Mesenchymal stem cell (in vitro differentiated cells and primary cell): Measurements from ENCODE around the gene FCHSD2.

Experiments used
- DNase-seq: peaks from one replicate; pipeline ENCODE4 v3.0.0-alpha.2; 2013
- H2AFZ ChIP-seq: one replicate; pipeline ENCODE4 v1.6.1; 2013; ENCODE audit warnings: low read depth, mild to moderate bottlenecking, control low read depth, inconsistent platforms, low read length, moderate library complexity
- H2AK5ac ChIP-seq: 2 replicates; pipeline ENCODE4 v1.6.1; 2013; ENCODE audit warnings: low read length, moderate library complexity, mild to moderate bottlenecking, inconsistent platforms; ENCODE audit not compliant: severe bottlenecking
- H2BK120ac ChIP-seq: one replicate; pipeline ENCODE4 v1.6.1; 2013; ENCODE audit warnings: low read depth, mild to moderate bottlenecking, inconsistent platforms, low read length, moderate library complexity
- H2BK12ac ChIP-seq, 2 experiments: one replicate each; pipeline ENCODE4 v1.6.1; 2013; ENCODE audit warnings: inconsistent platforms in 2 of 2, low read length in 2 of 2, mild to moderate bottlenecking in 2 of 2, moderate library complexity in 2 of 2, control low read depth in 1 of 2
- H2BK15ac ChIP-seq: one replicate; pipeline ENCODE4 v1.6.1; 2013; ENCODE audit warnings: mild to moderate bottlenecking, low read depth, inconsistent platforms; ENCODE audit not compliant: poor library complexity, severe bottlenecking
- H2BK5ac ChIP-seq: 2 replicates; pipeline ENCODE4 v1.6.1; 2013; ENCODE audit warnings: low read depth, mild to moderate bottlenecking, low read length, control low read depth, inconsistent platforms; ENCODE audit not compliant: poor library complexity, severe bottlenecking
- H3K14ac ChIP-seq, 2 experiments: one replicate each; pipeline ENCODE4 v1.6.1; 2013; ENCODE audit warnings: inconsistent platforms in 2 of 2, low read length in 2 of 2, control low read depth in 1 of 2, mild to moderate bottlenecking in 1 of 2, moderate library complexity in 1 of 2
- H3K18ac ChIP-seq, 2 experiments: one replicate each; pipeline ENCODE4 v1.6.1; 2013; ENCODE audit warnings: inconsistent platforms in 2 of 2, low read length in 2 of 2, control low read depth in 1 of 2, low read depth in 1 of 2, mild to moderate bottlenecking in 1 of 2
- H3K23ac ChIP-seq, 2 experiments: one replicate each; pipeline ENCODE4 v1.6.1; 2013; ENCODE audit warnings: inconsistent platforms in 2 of 2, low read length in 2 of 2, mild to moderate bottlenecking in 2 of 2, moderate library complexity in 2 of 2, control low read depth in 1 of 2
- H3K27ac ChIP-seq: 2 replicates; pipeline ENCODE4 v1.5.1; 2013; ENCODE audit warnings: mild to moderate bottlenecking, moderate library complexity, low read length, control low read depth, inconsistent platforms; ENCODE audit not compliant: poor library complexity, severe bottlenecking
- H3K27me3 ChIP-seq, 2 experiments: 2 replicates each; pipeline versions ENCODE4 v1.6.1 to v1.7.0; 2013; ENCODE audit warnings: low read length in 2 of 2, mild to moderate bottlenecking in 2 of 2, moderate library complexity in 2 of 2, control low read depth in 1 of 2, inconsistent platforms in 1 of 2; ENCODE audit not compliant: control insufficient read depth in 1 of 2, insufficient read depth in 1 of 2
- H3K36me3 ChIP-seq, 2 experiments: 2 replicates each; pipeline versions ENCODE4 v1.6.1 to v1.7.0; 2013; ENCODE audit warnings: low read length in 2 of 2, control low read depth in 1 of 2, inconsistent platforms in 1 of 2, low read depth in 1 of 2, mild to moderate bottlenecking in 1 of 2; ENCODE audit not compliant: insufficient read depth in 2 of 2, control insufficient read depth in 1 of 2
- H3K4ac ChIP-seq, 2 experiments: one replicate each; pipeline ENCODE4 v1.6.1; 2013; ENCODE audit warnings: inconsistent platforms in 2 of 2, low read length in 2 of 2, mild to moderate bottlenecking in 2 of 2, moderate library complexity in 2 of 2, control low read depth in 1 of 2, low read depth in 1 of 2
- H3K4me1 ChIP-seq: 2 replicates; pipeline ENCODE4 v1.6.1; 2013; ENCODE audit warnings: low read depth, low read length, control low read depth; ENCODE audit not compliant: control insufficient read depth, insufficient read depth
- H3K4me2 ChIP-seq: 2 replicates; pipeline ENCODE4 v1.6.1; 2013; ENCODE audit warnings: low read length, mild to moderate bottlenecking, inconsistent platforms; ENCODE audit not compliant: poor library complexity, severe bottlenecking
- H3K4me3 ChIP-seq, 2 experiments: 2 replicates each; pipeline versions ENCODE4 v1.5.1 to v1.7.0; 2013; ENCODE audit warnings: low read length in 2 of 2, mild to moderate bottlenecking in 2 of 2, control low read depth in 1 of 2, low read depth in 1 of 2; ENCODE audit not compliant: insufficient read depth in 1 of 2
- H3K79me1 ChIP-seq: replicated peaks from 2 replicates; pipeline ENCODE4 v1.6.1; 2013; ENCODE audit warnings: mild to moderate bottlenecking, control low read depth, low read length, inconsistent platforms; ENCODE audit not compliant: poor library complexity, severe bottlenecking
- H3K9ac ChIP-seq: 2 replicates; pipeline ENCODE4 v1.7.0; 2013; ENCODE audit warnings: mild to moderate bottlenecking, low read length, moderate library complexity
- H3K9me3 ChIP-seq: 2 replicates; pipeline ENCODE4 v1.7.0; 2013; ENCODE audit warnings: mild to moderate bottlenecking, low read length; ENCODE audit not compliant: control insufficient read depth
- H4K8ac ChIP-seq: one replicate; pipeline ENCODE4 v1.6.1; 2013; ENCODE audit warnings: inconsistent platforms, mild to moderate bottlenecking, low read length, moderate library complexity
- H4K91ac ChIP-seq: one replicate; pipeline ENCODE4 v1.6.1; 2013; ENCODE audit warnings: mild to moderate bottlenecking, low read length, inconsistent platforms
- WGBS: methylation state at CpG from one replicate; pipeline ENCODE4 v1.1.7; 2013; ENCODE audit warnings: mixed read lengths; 5-methylcytosine and 5-hydroxymethylcytosine counted together

FCHSD2 gene

DNA sequence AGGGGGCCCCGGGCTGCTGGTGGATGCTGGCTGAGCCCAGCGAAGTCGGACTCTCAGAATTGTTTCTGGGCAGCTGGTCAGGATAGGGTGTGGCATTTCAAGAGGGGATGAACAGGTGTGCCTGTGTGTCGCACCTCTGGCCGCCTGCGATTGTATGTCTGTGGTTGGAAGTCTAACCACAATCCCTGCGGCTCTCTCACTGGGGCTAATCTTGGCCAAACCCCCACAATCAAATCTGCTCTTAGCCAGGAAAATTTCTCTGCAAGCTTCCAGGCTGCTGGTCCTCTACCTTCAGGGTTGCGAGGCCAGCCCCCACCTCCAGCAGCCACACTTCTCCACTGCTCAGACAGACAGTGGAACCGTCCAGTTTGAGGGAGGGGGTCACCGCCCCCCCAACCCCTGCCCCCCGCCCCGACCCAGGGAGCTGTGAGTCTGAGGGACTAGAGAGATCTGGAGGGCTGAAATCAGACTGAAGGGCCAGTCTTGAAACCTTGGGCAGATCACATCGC lies 327.0 kb downstream of the FCHSD2 start:
- H2AFZ ChIP-seq = no peak overlapping the region
- peak overlapping the region; percentile 94 for H4K8ac ChIP-seq
- H3K9me3 ChIP-seq = no peaks in the 10 kb centered on the region
- H2BK5ac ChIP-seq = no peak overlapping the region
- 33% methylated on average over 12 of the region's 13 CpGs for WGBS
- peak overlapping the region; percentile 94 to 95 for H3K4me3 ChIP-seq
- no peak overlapping the region for H3K27ac ChIP-seq
- H3K4me1 ChIP-seq = peaks cover 28% of the 10 kb centered on the region
- no peak for DNase-seq
- no peak overlapping the region for H2AK5ac ChIP-seq
- peaks cover 8 to 19% of the 10 kb centered on the region in 2 experiments for H3K36me3 ChIP-seq
- peaks cover 14% of the 10 kb centered on the region for H3K79me1 ChIP-seq
- H2BK120ac ChIP-seq = peak overlapping the region; percentile 62
- peak overlapping the region; percentile 54 for H4K91ac ChIP-seq
- no peaks in the 10 kb centered on the region for H3K27me3 ChIP-seq
- peak overlapping the region; percentile 97 for H3K9ac ChIP-seq
- no peak overlapping the region for H3K14ac ChIP-seq
- H2BK15ac ChIP-seq = peak overlapping the region; percentile 88
- H3K4ac ChIP-seq = peak overlapping the region in 1 of 2 experiments; percentile 76
- peak overlapping the region; percentile 18 to 31 for H2BK12ac ChIP-seq
- peak overlapping the region; percentile 94 to 95 for H3K18ac ChIP-seq
- H3K4me2 ChIP-seq = peak overlapping the region; percentile 97
- peak overlapping the region in 1 of 2 experiments; percentile 86 for H3K23ac ChIP-seq

DNA sequence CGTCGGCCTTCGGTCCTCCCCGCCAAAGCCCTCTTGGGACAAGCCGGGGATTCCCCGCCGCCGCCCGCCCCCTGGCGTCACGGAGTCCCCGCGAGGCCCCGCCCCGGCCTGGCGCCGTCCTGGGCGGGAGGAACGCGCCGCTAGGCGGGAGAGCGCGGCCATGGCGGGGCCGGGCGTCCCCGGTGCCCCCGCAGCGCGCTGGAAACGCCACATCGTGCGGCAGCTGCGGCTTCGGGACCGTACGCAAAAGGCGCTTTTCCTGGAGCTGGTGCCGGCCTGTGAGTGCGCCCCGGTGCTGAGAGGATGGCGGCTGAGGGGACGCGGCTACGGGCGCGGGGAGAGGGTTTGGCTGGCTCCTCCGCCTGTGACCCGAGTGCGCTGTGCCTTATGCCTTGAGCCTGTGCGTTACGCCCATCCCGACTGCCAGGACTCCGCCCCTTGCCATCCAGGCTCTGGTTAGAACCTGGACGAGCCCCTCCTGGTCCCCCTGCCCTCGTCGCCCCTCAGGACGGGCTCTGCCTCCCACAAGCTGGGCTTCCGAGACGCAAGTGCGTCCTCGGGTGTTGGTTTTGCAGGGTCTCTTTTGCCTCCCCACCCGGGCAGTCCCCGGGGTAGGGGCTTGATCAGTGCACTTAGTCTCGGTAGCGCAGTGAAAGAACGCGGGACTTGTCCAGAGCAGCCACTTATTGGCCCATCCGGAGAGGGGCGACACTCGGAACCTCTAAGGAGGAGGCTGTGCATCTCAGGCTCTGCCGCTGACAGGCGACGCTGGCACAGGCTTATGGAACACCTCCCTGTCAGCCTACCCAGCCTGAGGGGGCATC lies 327.6 kb downstream of the FCHSD2 start, which contains the start of gene ATG16L2:
TSS of gene ATG16L2 (plus strand) at position 126 of the 824 bp plus-strand sequence. CDS start at position 161, 35 bp downstream.
- Histone ChIP-seq H3K27ac (peak within 1 kb of the TSS; percentile 83), H3K9me3 (no peaks in the 10 kb centered on the region), H2BK120ac (peak within 1 kb of the TSS; percentile 97), H3K14ac (peak within 1 kb of the TSS in 1 of 2 experiments; percentile 80), H3K4me1 (peaks cover 28% of the 10 kb centered on the region), H3K79me1 (peaks cover 14% of the 10 kb centered on the region), H2AK5ac (no peak within 1 kb of the TSS), H3K4me2 (peak within 1 kb of the TSS; percentile 97), H3K4ac (peak within 1 kb of the TSS; percentile 86 to 92), H3K36me3 (peaks cover 8 to 19% of the 10 kb centered on the region in 2 experiments), H2BK15ac (peak within 1 kb of the TSS; percentile 93), H3K27me3 (no peaks in the 10 kb centered on the region), H2BK12ac (peak within 1 kb of the TSS; percentile 93 to 99), H2BK5ac (peak within 1 kb of the TSS; percentile 100), H4K8ac (peak within 1 kb of the TSS; percentile 94), H3K23ac (peak within 1 kb of the TSS in 1 of 2 experiments; percentile 86), H3K9ac (peak within 1 kb of the TSS; percentile 97), H3K4me3 (peak within 1 kb of the TSS; percentile 94 to 95), H4K91ac (peak within 1 kb of the TSS; percentile 88), H2AFZ (peak within 1 kb of the TSS; percentile 79), H3K18ac (peak within 1 kb of the TSS; percentile 94 to 95)
- DNase-seq = peak; percentile 92
- WGBS = under 1% methylated on average over 75 of the region's 75 CpGs

DNA sequence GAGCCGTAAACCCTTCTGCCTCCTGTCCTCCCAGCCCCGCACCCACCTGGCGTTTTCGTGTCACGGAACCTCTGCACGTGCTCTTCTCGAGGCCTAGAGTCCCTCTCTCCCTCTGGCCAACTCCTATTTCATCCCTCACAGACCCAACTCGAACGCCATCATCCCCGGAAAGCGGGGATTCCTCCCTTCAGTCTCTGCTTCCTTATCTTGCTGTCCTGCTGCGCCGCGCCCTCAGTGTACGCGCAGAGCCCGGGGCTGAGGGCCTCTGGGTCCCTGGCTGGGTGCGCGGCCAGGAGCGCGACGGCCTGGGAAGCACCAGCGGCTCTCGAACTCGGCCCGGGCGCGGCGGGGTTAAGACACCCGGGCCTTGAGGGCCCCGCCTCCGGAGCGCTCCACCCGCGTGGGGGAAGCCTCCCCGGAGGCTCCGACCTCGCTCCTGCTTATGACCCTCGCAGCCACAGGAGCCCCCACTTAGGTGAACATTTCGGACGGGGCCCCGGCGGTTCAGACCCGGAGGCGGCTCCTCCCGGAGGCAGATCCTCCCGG lies 328.3 kb downstream of the FCHSD2 start:
- peak overlapping the region; percentile 78 for H4K91ac ChIP-seq

More for the DNA sequence above, 328.3 kb downstream of the FCHSD2 start:
- H3K9ac ChIP-seq = peak overlapping the region; percentile 97
- H3K9me3 ChIP-seq = no peaks in the 10 kb centered on the region
- H3K23ac ChIP-seq = peak overlapping the region in 1 of 2 experiments; percentile 34
- peak overlapping the region; percentile 14 to 93 for H2BK12ac ChIP-seq
- H3K79me1 ChIP-seq = peaks cover 14% of the 10 kb centered on the region
- no peak overlapping the region for H2AK5ac ChIP-seq
- peaks cover 12 to 21% of the 10 kb centered on the region in 2 experiments for H3K36me3 ChIP-seq
- H3K4me2 ChIP-seq = peak overlapping the region; percentile 82
- H2BK5ac ChIP-seq = peak overlapping the region; percentile 100
- H2BK15ac ChIP-seq = peak overlapping the region; percentile 93
- DNase-seq = no peak
- peaks cover 28% of the 10 kb centered on the region for H3K4me1 ChIP-seq
- H3K14ac ChIP-seq = peak overlapping the region in 1 of 2 experiments; percentile 13
- H3K27me3 ChIP-seq = no peaks in the 10 kb centered on the region
- peak overlapping the region; percentile 83 for H3K27ac ChIP-seq
- H4K8ac ChIP-seq = peak overlapping the region; percentile 87
- H3K4ac ChIP-seq = peak overlapping the region; percentile 49 to 92
- 2% methylated on average over 42 of the region's 47 CpGs for WGBS
- H3K18ac ChIP-seq = peak overlapping the region; percentile 91 to 95
- peak overlapping the region; percentile 94 to 95 for H3K4me3 ChIP-seq
- peak overlapping the region; percentile 79 for H2AFZ ChIP-seq
- H2BK120ac ChIP-seq = peak overlapping the region; percentile 97
